GM19324 (cell line): Measurements from ENCODE around the gene POLR2I.
"Not testable (repeated sequence)": the region's sequence is repeated elsewhere in the genome, so short reads cannot be mapped to it uniquely, and the experiment has no call there.

Source experiments
- ATAC-seq: cut with Tn5 transposase; IDR thresholded peaks from one replicate; pipeline ENCODE4 v1.9.1; 2021; ENCODE audit warnings: mild to moderate bottlenecking, moderate library complexity; ENCODE audit not compliant: unreplicated experiment, low FRiP score

Gene POLR2I

DNA sequence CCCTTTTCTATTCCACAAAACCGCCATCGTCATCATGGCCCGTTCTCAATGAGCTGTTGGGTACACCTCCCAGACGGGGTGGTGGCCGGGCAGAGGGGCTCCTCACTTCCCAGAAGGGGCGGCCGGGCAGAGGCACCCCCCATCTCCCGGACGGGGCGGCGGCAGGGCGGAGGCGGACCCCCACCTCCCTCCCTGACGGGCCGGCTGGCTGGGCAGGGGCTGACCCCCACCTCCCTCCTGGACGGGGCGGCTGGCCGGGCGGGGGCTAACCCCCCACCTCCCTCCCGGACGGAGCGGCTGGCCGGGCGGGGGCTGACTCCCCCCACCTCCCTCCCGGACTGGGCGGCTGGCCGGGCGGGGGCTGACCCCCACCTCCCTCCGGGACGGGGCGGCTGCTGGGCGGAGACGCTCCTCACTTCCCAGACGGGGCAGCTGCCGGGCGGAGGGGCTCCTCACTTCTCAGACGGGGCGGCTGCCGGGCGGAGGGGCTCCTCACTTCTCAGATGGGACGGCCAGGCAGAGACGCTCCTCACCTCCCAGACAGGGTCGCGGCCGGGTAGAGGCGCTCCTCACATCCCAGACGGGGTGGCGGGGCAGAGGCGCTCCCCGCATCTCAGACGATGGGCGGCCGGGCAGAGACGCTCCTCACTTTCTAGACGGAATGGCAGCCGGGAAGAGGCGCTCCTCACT, 45.7 kb downstream of the POLR2I start:
- not testable (repeated sequence) for ATAC-seq

DNA sequence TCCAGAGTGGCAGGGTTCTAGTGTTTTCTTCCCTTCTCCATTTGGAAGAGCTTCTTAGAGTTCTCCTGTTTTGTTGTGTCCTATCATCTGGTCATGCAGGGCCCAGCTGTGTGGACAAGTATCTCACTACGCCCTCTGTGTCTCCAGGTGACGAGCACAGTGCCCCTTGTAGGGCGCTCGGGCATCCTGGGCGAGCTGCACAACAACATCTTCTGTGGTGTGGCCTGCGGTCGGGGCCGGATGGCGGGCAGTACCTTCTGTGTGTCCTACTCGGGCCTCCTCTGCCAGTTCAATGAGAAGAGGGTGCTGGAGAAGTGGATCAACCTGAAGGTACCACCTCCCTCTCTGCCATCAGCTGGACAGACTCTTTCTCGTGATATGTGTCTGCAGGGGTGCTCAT, 47.0 kb downstream of the POLR2I start:
- ATAC-seq = no peak

DNA sequence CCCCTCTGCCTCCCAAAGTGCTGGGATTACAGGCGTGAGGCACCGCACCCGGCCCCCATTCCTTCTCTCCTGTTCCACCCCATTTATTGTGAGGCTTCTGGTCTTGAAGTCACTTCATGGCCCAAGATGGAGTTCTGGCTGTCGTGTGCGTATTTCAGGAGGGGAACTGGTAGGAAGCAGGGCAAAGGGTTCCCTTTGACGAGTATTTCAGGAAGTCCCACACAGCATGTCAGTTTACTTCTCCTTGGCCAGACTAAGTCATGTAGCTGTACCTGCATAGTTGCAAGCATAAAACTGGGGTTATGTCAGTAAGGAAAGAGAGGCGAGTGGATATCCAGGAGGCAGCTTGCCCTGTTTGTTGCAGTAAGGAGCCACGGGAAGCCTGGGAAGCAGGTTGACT, 49.8 kb downstream of the POLR2I start:
- ATAC-seq = no peak
